Measurements from ENCODE around the gene MAP2K6.

- no peak for TF ChIP-seq EZH2 (IDR thresholded peaks at IDR 0.05)
- TF ChIP-seq POLR2AphosphoS5 (IDR thresholded peaks at IDR 0.05; ENCODE audit: borderline replicate concordance, low read depth, low read length) = no peak
Observed at GRCh38 chr17:69485901-69486643, 71.6 kb downstream of the MAP2K6 start.

Data from SK-N-MC (cell line).